OCI-LY7 (cell line): ENCODE data around the gene TMEM200B. TPM values are rescaled to one million over a fixed set of nuclear protein-coding genes. Genes with fewer than 3 reads are reported as not detected.

Source experiments
- BruUV-seq: library from RNA; stranded (reverse); fragments of 400-500 nt; replicated peaks from 2 replicates; lab custom pipeline; 2021; lab: Mats Ljungman, UMichigan
- CTCF ChIA-PET: fragments of 300-600 bp; sonication (Branson Sonifier 250); formaldehyde crosslinking; loops from one replicate; lab custom pipeline; 2022; ENCODE audit warnings: antibody characterized with exemption; ENCODE audit not compliant: unreplicated experiment; lab: Charles Lee
- POLR2A ChIA-PET: fragments of 300-600 bp; sonication (Branson Sonifier 250); formaldehyde crosslinking; loops from one replicate; lab custom pipeline; 2022; ENCODE audit warnings: antibody characterized with exemption; lab: Charles Lee
- DNase-seq: peaks from one replicate; pipeline ENCODE4 v3.0.0-alpha.2; 2015; ENCODE audit warnings: low spot score
- H2AFZ ChIP-seq: fragments of 200-600 bp; sonication (generic), shearing (Covaris generic); 2 replicates; pipeline ENCODE4 v1.6.1; 2014; ENCODE audit warnings: mild to moderate bottlenecking, antibody characterized with exemption, low read length, moderate library complexity
- H3K27ac ChIP-seq: fragments of 200-600 bp; sonication (generic); 2 replicates; pipeline ENCODE4 v1.5.1; 2014; ENCODE audit warnings: mixed run types, low read depth, mild to moderate bottlenecking, moderate library complexity, low read length, inconsistent platforms; ENCODE audit not compliant: poor library complexity, severe bottlenecking
- H3K36me3 ChIP-seq: fragments of 200-600 bp; sonication (generic); 2 replicates; pipeline ENCODE4 v1.6.1; 2014; ENCODE audit warnings: mild to moderate bottlenecking, antibody characterized with exemption, low read length, moderate library complexity, mixed read lengths; ENCODE audit not compliant: insufficient read depth
- H3K4me1 ChIP-seq: fragments of 200-600 bp; sonication (generic); 2 replicates; pipeline ENCODE4 v1.5.1; 2014; ENCODE audit warnings: mild to moderate bottlenecking, low read length; ENCODE audit not compliant: insufficient read depth, poor library complexity, severe bottlenecking
- H3K4me2 ChIP-seq: fragments of 200-600 bp; sonication (generic); 2 replicates; pipeline ENCODE4 v1.6.1; 2014; ENCODE audit warnings: mild to moderate bottlenecking, low read length
- H3K4me3 ChIP-seq: fragments of 200-600 bp; sonication (generic); 2 replicates; pipeline ENCODE4 v1.5.1; 2014; ENCODE audit warnings: mild to moderate bottlenecking, low read depth, low read length; ENCODE audit not compliant: poor library complexity, severe bottlenecking
- H3K79me2 ChIP-seq: fragments of 200-600 bp; sonication (generic); 2 replicates; pipeline ENCODE4 v1.6.1; 2016; ENCODE audit warnings: low read depth, mild to moderate bottlenecking, low read length, moderate library complexity, mixed read lengths; ENCODE audit not compliant: insufficient read depth
- H3K9me2 ChIP-seq: fragments of 200-600 bp; sonication (generic); 2 replicates; pipeline ENCODE4 v1.6.1; 2016; ENCODE audit warnings: mild to moderate bottlenecking, low read length, mixed read lengths; ENCODE audit not compliant: insufficient read depth
- H3K9me3 ChIP-seq: fragments of 200-600 bp; sonication (generic); 2 replicates; pipeline ENCODE4 v1.6.1; 2014; ENCODE audit warnings: mild to moderate bottlenecking, mixed run types, low read length, mixed read lengths
- H4K20me1 ChIP-seq: fragments of 200-600 bp; sonication (generic); 2 replicates; pipeline ENCODE4 v1.6.1; 2014; ENCODE audit warnings: mild to moderate bottlenecking, antibody characterized with exemption, low read length, moderate library complexity, mixed read lengths; ENCODE audit not compliant: insufficient read depth
- EZH2phosphoT487 ChIP-seq: fragments of 200-600 bp; sonication (generic); IDR thresholded peaks from 2 replicates; pipeline ENCODE4 v1.6.1; 2018; ENCODE audit warnings: low read depth, borderline replicate concordance, mild to moderate bottlenecking, mixed run types, antibody characterized with exemption, low read length, moderate library complexity, mixed read lengths
- intact Hi-C: fragments of 100-400 bp; cut with micrococcal nuclease; formaldehyde crosslinking; loops from one replicate; pipeline ENCODE4 v1.10.0; 2022; ENCODE audit not compliant: unreplicated experiment
- total RNA-seq, 2 experiments: library from RNA; depleted of rRNA in 1 of 2; stranded (reverse); fragments of >200 nt in 1 of 2; shearing (Covaris generic) in 1 of 2; gene quantifications; 2 replicates each; pipeline ENCODE4 v1.2.3, GENCODE V29; 2014 to 2022
- TF ChIP-seq, protein P1 (sequence below): fragments of 200-600 bp; sonication (generic); conservative IDR thresholded peaks from 2 replicates; pipeline ENCODE4 v1.5.1; 2014; ENCODE audit warnings: mild to moderate bottlenecking, antibody characterized with exemption, low read length, moderate library complexity, mixed read lengths

TMEM200B gene
- total RNA-seq, 2 experiments from 2014 or later: not detected

DNA sequence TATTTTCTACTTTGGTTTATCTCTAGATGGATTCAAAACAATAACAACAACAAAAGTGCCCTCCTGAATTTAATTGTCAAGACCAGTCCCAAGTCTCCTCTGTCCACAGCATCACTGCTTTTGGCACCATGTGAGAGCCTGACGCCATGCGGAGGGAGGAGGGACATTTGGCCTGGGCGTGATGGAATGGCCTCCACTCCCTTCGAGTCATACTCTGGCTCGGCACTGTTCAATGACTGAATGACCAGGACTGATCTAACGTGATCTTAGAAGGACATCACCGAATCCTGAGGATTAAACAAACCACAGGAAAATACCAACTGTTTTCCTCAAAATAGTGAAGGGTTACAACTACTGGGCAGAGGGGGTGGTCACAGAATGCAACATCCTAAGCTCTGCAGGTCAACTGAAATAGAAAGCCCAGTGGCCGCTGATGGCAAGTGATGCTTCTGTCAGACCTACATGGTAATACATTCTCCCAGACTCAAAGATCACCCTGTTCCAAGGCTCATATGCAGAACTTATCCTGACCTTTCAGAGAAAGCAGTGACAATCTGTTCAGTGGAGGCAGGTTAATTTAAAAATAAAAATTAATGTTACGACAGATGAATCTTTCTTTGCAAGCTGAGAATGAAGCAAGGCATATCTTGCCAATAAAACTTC, 38.9 kb upstream of the TMEM200B start:
- no TSS peak for BruUV-seq
- intact Hi-C loops: no loop called here
- Histone ChIP-seq H3K4me1 (no peaks in the 10 kb centered on the region), H3K9me2 (no peaks in the 10 kb centered on the region), H2AFZ (no peak overlapping the region), H3K79me2 (peaks cover 73% of the 10 kb centered on the region), H3K4me3 (no peak overlapping the region), H3K36me3 (peaks cover 96% of the 10 kb centered on the region), H4K20me1 (peaks cover 34% of the 10 kb centered on the region; the same call in 1 of the 2 replicates), H3K27ac (no peak overlapping the region), H3K4me2 (no peak overlapping the region), H3K9me3 (no peaks in the 10 kb centered on the region)
- DNase-seq: no peak
- TF ChIP-seq, protein P1, sequence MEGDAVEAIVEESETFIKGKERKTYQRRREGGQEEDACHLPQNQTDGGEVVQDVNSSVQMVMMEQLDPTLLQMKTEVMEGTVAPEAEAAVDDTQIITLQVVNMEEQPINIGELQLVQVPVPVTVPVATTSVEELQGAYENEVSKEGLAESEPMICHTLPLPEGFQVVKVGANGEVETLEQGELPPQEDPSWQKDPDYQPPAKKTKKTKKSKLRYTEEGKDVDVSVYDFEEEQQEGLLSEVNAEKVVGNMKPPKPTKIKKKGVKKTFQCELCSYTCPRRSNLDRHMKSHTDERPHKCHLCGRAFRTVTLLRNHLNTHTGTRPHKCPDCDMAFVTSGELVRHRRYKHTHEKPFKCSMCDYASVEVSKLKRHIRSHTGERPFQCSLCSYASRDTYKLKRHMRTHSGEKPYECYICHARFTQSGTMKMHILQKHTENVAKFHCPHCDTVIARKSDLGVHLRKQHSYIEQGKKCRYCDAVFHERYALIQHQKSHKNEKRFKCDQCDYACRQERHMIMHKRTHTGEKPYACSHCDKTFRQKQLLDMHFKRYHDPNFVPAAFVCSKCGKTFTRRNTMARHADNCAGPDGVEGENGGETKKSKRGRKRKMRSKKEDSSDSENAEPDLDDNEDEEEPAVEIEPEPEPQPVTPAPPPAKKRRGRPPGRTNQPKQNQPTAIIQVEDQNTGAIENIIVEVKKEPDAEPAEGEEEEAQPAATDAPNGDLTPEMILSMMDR: no peak
- TF ChIP-seq EZH2phosphoT487: no peak
- POLR2A ChIA-PET: interaction anchor here (0.5 to 0.9 kb wide), 3 partner anchors 8 to 126 kb away, joined by 3 read pairs; no protein-coding TSS in a partner anchor
- CTCF ChIA-PET: no interaction called here

DNA sequence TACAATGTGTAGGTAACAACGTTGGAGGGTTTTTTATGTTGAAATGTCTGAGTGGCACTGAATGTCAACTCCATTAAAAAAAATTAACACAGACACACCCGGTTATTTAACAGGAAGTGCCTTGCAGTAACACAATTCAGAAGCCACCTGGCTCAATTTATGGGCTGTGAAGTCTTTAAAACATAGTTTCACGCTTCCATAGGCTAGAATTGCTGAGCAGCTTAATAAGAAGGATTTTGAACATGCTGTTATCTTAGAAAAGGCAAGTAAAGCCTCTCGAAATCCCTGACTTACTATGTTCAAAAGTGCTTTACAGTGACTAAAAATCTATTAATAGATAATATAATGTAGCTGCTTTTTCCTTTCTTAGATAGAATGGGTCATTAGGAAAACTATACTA, 38.3 kb upstream of the TMEM200B start:
- Histone ChIP-seq H4K20me1 (peaks cover 34% of the 10 kb centered on the region; the same call in 1 of the 2 replicates), H3K9me2 (no peaks in the 10 kb centered on the region), H3K4me1 (no peaks in the 10 kb centered on the region), H3K4me2 (no peak overlapping the region), H3K9me3 (no peaks in the 10 kb centered on the region), H3K27ac (no peak overlapping the region), H3K36me3 (peaks cover 96% of the 10 kb centered on the region), H3K79me2 (peaks cover 67% of the 10 kb centered on the region), H2AFZ (no peak overlapping the region), H3K4me3 (no peak overlapping the region)
- intact Hi-C loops: no loop called here
- no TSS peak for BruUV-seq
- CTCF ChIA-PET: no interaction called here
- TF ChIP-seq, protein P1: no peak
- no peak for TF ChIP-seq EZH2phosphoT487
- DNase-seq: no peak
- POLR2A ChIA-PET: interaction anchor here (0.9 kb wide), 1 partner anchor 9 kb away, joined by 3 read pairs; no protein-coding TSS in a partner anchor

DNA sequence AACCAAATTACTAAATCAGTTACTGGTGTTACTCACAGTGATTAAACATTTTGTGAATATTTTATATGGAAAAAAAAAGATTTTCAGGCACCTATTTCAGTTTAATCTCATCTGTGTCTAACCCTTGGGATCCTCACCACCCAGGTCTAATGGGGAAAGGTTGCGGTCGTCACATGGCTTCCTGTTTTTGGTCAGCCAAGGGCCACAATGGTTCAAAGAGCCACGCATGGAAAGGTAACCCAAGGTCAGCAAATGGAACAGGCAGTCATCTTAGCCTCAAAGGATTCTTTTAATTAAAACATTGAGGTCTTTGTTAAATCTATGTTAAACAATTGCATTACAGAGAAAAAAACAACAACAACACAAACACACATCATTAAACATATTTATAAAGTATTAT, 36.1 kb upstream of the TMEM200B start:
- peaks cover 31% of the 10 kb centered on the region; the same call in 1 of the 2 replicates for H4K20me1 ChIP-seq
- H3K9me3 ChIP-seq: no peaks in the 10 kb centered on the region
- H3K27ac ChIP-seq: no peak overlapping the region
- BruUV-seq: no TSS peak
- TF ChIP-seq, protein P1: no peak
- no peak for TF ChIP-seq EZH2phosphoT487
- no peak overlapping the region for H3K4me3 ChIP-seq
- ChIA-PET CTCF (no interaction called here), POLR2A (interaction anchor here (0.6 to 1.3 kb wide), 4 partner anchors 10 to 243 kb away, joined by 3 to 4 read pairs (median 4); partner anchors contain the start of gene SRSF4)
- no peaks in the 10 kb centered on the region for H3K4me1 ChIP-seq
- H3K79me2 ChIP-seq: peaks cover 53% of the 10 kb centered on the region
- H3K36me3 ChIP-seq: peaks cover 96% of the 10 kb centered on the region
- no peak overlapping the region for H2AFZ ChIP-seq
- H3K9me2 ChIP-seq: no peaks in the 10 kb centered on the region
- no peak overlapping the region for H3K4me2 ChIP-seq
- DNase-seq: no peak
- intact Hi-C loops: no loop called here
